WERI-Rb-1 (cell line): ENCODE data around the gene SOX5.

Experiments used
- DNase-seq: peaks from one replicate; pipeline ENCODE4 v3.0.0-alpha.2; 2020
- H3K27ac ChIP-seq: fragments of 250-450 bp; sonication (Bioruptor Pico); 2 replicates; pipeline ENCODE4 v1.5.1; 2020; ENCODE audit warnings: mild to moderate bottlenecking, moderate library complexity
- H3K27me3 ChIP-seq: fragments of 250-450 bp; sonication (Bioruptor Pico); 2 replicates; pipeline ENCODE4 v1.5.1; 2021; ENCODE audit warnings: mild to moderate bottlenecking, low read depth, moderate library complexity; ENCODE audit not compliant: insufficient read depth, severe bottlenecking
- H3K36me3 ChIP-seq: fragments of 250-450 bp; sonication (Bioruptor Pico); 2 replicates; pipeline ENCODE4 v1.5.1; 2020; ENCODE audit warnings: mild to moderate bottlenecking, moderate library complexity
- H3K4me3 ChIP-seq: 2 replicates; pipeline ENCODE4 v1.5.1; 2011; ENCODE audit warnings: low read depth, mild to moderate bottlenecking, control low read depth, low read length
- H3K9me3 ChIP-seq: fragments of 250-450 bp; sonication (Bioruptor Pico); 2 replicates; pipeline ENCODE4 v1.5.1; 2021; ENCODE audit warnings: mild to moderate bottlenecking, moderate library complexity; ENCODE audit not compliant: severe bottlenecking
- TF ChIP-seq, protein P1 (sequence below): IDR thresholded peaks from 2 replicates; pipeline ENCODE4 v1.5.1; 2011; ENCODE audit warnings: low read depth, mild to moderate bottlenecking, control low read depth, inconsistent platforms, low read length

SOX5 gene

GRCh38 chr12:23631786-23632377 is 317.6 kb downstream of the SOX5 start:
- H3K9me3 ChIP-seq: no peaks in the 10 kb centered on the region
- no peaks in the 10 kb centered on the region for H3K36me3 ChIP-seq
- H3K27ac ChIP-seq: no peak overlapping the region
- DNase-seq: no peak
- TF ChIP-seq, protein P1, sequence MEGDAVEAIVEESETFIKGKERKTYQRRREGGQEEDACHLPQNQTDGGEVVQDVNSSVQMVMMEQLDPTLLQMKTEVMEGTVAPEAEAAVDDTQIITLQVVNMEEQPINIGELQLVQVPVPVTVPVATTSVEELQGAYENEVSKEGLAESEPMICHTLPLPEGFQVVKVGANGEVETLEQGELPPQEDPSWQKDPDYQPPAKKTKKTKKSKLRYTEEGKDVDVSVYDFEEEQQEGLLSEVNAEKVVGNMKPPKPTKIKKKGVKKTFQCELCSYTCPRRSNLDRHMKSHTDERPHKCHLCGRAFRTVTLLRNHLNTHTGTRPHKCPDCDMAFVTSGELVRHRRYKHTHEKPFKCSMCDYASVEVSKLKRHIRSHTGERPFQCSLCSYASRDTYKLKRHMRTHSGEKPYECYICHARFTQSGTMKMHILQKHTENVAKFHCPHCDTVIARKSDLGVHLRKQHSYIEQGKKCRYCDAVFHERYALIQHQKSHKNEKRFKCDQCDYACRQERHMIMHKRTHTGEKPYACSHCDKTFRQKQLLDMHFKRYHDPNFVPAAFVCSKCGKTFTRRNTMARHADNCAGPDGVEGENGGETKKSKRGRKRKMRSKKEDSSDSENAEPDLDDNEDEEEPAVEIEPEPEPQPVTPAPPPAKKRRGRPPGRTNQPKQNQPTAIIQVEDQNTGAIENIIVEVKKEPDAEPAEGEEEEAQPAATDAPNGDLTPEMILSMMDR: no peak
- no peaks in the 10 kb centered on the region for H3K27me3 ChIP-seq
- no peak overlapping the region for H3K4me3 ChIP-seq

DNA sequence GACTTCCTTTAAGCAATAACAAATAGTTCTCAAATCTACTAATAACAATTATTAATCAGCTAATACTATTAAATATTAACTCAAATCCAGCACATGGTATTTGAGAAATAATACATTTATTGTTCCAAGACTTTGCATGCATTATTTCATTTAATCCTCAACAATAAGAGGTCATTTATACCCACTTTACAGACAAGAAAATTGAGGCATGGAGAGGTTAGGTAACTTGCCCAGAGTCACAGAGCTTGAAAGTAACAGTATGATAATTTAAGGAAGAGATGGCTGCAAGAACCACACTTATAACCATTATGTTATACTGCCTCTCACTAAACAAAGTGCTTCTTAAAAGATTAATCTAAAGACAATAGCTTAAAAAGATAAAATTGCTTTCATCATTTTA is 318.9 kb downstream of the SOX5 start:
- Histone ChIP-seq H3K9me3 (no peaks in the 10 kb centered on the region), H3K27ac (no peak overlapping the region), H3K4me3 (no peak overlapping the region), H3K27me3 (no peaks in the 10 kb centered on the region), H3K36me3 (no peaks in the 10 kb centered on the region)
- TF ChIP-seq, protein P1: no peak
- no peak for DNase-seq

DNA sequence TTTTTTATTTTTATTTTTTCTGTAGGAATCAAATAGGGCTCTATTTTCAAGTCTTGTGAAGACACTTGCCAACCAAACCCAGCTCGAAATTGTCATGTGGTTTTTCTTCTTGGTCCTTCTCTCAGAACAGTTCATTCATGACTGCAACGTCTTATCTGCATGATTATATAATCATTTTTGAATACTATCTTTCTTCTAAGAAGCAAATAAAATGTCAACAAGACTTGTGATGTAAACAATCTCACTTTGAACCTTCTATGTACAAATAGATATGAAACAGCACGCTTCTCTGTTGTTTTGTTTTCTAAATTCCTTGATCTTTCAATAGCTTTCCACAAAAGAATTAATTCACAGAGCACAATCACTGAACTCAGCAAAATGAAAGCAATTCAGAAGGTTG is 320.7 kb downstream of the SOX5 start:
- no peaks in the 10 kb centered on the region for H3K36me3 ChIP-seq
- no peak for DNase-seq
- H3K4me3 ChIP-seq: no peak overlapping the region
- H3K27me3 ChIP-seq: no peaks in the 10 kb centered on the region
- H3K9me3 ChIP-seq: no peaks in the 10 kb centered on the region
- H3K27ac ChIP-seq: no peak overlapping the region
- TF ChIP-seq, protein P1: no peak

DNA sequence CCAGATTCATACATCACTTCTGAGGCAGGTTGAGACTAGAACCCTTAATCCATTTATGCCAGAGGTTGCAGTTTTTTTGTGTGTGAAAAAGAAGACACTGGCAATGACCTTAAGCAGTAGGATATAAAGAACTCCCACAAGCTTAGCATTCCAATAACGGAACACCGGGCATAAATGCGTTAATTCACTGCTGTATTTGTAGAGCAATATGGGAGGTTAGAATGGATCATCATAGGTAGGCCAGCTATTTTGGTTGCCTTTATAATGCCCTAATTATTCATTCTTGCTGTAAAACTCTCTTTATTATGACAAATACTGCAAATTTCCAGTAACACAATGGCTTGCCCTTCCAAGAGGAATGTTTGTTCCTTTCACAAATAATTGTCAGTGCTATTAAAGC is 322.7 kb downstream of the SOX5 start:
- Histone ChIP-seq H3K36me3 (no peaks in the 10 kb centered on the region), H3K9me3 (no peaks in the 10 kb centered on the region), H3K27me3 (no peaks in the 10 kb centered on the region), H3K27ac (no peak overlapping the region), H3K4me3 (no peak overlapping the region)
- no peak for DNase-seq
- TF ChIP-seq, protein P1: no peak

GRCh38 chr12:23621900-23622299 is 327.6 kb downstream of the SOX5 start:
- Histone ChIP-seq H3K36me3 (no peaks in the 10 kb centered on the region), H3K27me3 (no peaks in the 10 kb centered on the region), H3K9me3 (no peaks in the 10 kb centered on the region), H3K4me3 (no peak overlapping the region), H3K27ac (no peak overlapping the region)
- no peak for DNase-seq
- TF ChIP-seq, protein P1: no peak

DNA sequence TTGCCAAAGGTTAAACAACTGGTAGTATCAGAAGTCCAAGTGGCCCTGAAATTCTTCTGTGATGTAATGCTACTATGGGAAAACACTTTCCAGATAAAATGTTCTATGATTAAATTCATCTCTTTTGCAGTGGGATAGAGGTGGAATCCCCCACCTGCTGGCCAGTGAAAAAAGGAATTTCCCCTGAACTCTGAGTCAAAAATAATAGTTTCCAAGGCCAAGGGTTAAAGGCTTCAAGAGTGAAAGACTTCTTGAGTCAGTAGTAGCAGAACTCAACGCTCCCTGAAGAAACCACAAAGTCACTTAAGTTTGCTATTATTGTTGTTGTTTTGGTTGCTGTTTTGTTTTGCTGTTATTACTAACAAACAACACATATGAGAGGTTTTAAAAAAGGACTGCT is 330.8 kb downstream of the SOX5 start:
- Histone ChIP-seq H3K4me3 (no peak overlapping the region), H3K27ac (no peak overlapping the region; the same call in 1 of the 2 replicates), H3K27me3 (no peaks in the 10 kb centered on the region), H3K36me3 (no peaks in the 10 kb centered on the region), H3K9me3 (no peaks in the 10 kb centered on the region)
- TF ChIP-seq, protein P1: no peak
- DNase-seq: no peak
